GM23248 (cell line): ENCODE data around the gene TAS2R9.

Source experiments
- EZH2 ChIP-seq: fragments of 200-600 bp; sonication (generic); IDR thresholded peaks from 2 replicates; pipeline ENCODE4 v1.6.1; 2018; ENCODE audit warnings: antibody characterized with exemption, mild to moderate bottlenecking; ENCODE audit not compliant: insufficient read depth, poor library complexity, severe bottlenecking
- EZH2phosphoT487 ChIP-seq: fragments of 200-600 bp; sonication (generic); IDR thresholded peaks from 2 replicates; pipeline ENCODE4 v1.6.1; 2018; ENCODE audit warnings: antibody characterized with exemption, moderate library complexity, mild to moderate bottlenecking, low read depth; ENCODE audit not compliant: insufficient read depth

GRCh38 chr12:10842862-10843261 lies 32.9 kb upstream of the TAS2R9 start:
- TF ChIP-seq EZH2 = no peak
- no peak for TF ChIP-seq EZH2phosphoT487
